Myometrial cell (primary cell): ENCODE measurements around the gene MLPH. TPM values are rescaled to one million over a fixed set of nuclear protein-coding genes. Genes with fewer than 3 reads are reported as not detected.

Experiments used
- total RNA-seq: library from RNA; depleted of rRNA; stranded (reverse); fragments of >200 nt; gene quantifications from 2 replicates; pipeline ENCODE4 v1.2.3, GENCODE V29; 2015

The MLPH gene, protein sequence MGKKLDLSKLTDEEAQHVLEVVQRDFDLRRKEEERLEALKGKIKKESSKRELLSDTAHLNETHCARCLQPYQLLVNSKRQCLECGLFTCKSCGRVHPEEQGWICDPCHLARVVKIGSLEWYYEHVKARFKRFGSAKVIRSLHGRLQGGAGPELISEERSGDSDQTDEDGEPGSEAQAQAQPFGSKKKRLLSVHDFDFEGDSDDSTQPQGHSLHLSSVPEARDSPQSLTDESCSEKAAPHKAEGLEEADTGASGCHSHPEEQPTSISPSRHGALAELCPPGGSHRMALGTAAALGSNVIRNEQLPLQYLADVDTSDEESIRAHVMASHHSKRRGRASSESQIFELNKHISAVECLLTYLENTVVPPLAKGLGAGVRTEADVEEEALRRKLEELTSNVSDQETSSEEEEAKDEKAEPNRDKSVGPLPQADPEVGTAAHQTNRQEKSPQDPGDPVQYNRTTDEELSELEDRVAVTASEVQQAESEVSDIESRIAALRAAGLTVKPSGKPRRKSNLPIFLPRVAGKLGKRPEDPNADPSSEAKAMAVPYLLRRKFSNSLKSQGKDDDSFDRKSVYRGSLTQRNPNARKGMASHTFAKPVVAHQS
- 39.3 and 40.9 TPM in 2 replicates for total RNA-seq

DNA sequence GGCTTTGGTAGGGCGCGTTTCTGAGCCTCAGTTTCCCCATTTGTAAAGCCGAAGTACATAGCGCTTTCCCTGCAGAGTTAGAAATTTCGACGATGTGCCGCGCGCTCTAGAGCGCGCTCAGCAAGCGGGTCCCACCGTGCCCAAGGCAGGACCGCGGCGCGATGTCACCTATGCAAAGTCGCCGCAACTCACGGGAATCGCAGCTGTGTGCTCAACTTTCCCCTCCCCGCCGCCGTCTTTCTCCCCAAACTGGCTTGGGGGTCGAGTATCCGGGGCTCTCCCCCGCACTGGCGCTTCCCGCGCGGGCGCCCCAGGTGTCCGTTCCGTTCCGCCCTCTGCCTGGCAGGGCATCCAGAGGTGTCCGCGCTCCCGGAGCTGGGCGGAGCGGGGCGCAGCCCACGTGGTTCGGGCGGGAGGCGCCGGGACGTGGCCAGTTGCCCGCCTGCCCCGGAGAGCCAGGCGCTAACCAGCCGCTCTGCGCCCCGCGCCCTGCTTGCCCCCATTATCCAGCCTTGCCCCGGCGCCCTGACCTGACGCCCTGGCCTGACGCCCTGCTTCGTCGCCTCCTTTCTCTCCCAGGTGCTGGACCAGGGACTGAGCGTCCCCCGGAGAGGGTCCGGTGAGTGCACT lies at the start of gene MLPH:
MLPH (plus strand) TSS at position 433 of the 630 bp plus-strand sequence. CDS start 6,176 bp downstream, outside the sequence.

DNA sequence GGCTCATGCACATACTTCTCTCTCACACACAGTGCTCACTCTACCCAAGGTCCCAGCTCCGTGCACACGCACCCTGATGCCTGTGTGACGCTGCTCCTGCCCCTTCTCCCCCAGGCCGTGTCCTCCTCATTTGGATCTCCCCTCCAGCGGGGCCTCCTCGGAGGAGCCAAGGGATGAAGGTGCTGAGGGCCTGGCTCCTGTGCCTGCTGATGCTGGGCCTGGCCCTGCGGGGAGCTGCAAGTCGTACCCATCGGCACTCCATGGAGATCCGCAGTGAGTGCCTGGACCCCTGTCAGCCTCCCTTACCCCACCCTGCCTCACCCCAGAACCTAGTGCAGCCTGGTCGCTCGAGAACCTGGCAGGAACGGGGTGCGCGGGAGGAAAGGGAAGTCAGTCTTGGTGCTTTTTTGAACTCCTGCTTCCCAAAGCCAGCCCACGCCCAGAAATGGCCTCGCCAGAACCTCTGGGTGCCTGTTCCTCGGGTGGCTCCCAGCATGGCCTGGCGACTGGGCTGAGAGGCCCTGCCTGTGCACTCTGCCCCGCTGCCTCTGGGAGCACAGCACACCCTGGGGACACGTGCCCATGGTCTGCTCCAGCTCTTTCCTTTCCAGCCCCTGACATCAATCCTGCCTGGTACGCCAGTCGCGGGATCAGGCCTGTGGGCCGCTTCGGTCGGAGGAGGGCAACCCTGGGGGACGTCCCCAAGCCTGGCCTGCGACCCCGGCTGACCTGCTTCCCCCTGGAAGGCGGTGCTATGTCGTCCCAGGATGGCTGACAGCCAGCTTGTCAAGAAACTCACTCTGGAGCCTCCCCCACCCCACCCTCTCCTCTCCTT lies 79.6 kb downstream of the MLPH start, which contains the start of gene PRLH:
PRLH (plus strand) TSS at position 174 of the 835 bp plus-strand sequence; CDS start at position 174, 0 bp downstream.

DNA sequence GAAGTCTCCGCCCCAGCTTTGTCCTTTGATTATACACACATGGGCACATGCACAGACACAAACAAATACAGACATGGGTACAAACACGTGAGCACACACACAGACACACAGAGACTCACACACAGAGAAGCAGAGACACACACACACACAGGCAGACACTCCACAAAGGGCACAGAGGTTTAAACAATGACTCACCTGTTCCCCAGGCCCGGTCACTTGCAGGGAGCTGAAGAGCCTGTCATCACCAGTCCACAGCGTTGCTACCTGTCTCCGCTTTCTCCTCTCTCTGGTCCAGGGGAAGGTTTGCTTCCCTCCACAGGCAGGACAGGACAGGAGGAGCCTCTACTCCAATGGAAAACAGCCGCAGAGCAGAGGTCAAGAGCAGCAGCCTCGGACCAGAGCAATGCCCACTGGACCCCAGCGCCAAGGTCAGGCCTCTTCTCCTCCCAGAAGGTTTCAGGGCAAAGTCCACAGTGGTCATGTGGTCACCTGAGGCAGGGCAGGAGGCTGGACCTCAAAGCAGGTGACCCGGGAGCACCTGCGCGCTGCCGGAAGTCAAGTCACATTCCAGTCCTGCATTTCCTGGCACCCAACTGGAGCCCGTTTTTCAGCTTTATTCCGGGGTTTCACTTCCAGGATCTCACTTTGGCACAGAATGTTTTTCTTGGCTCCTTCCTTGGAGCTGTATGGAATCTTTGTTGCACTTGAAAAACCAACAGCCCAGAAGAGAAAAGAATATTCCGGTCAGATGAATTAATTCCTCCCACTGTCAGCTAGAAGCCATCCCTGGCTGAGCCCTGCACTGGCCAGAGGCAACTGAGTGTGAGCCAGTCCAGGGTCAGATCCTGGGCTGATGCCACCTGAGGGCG lies 103.5 kb downstream of the MLPH start, which contains the start of gene RAB17:
RAB17 (minus strand) TSS at position 463 of the 869 bp plus-strand sequence. CDS start 4,580 bp downstream, outside the sequence.

Other genes starting within 250 kb of the MLPH start
- 1,153 and 1,391 TPM in 2 replicates for gene COL6A3, start 73.1 kb upstream of the MLPH start, total RNA-seq
- not detected in 2 replicates for gene PRLH, start 79.3 kb downstream of the MLPH start, total RNA-seq
- not detected in 2 replicates for gene RAB17, start 103.5 kb downstream of the MLPH start, total RNA-seq
- 64.3 and 70.9 TPM in 2 replicates for gene LRRFIP1, start 140.3 kb downstream of the MLPH start, total RNA-seq